GM23248 (cell line): ENCODE results near the gene EFNA2. TPM values are rescaled to one million over a fixed set of nuclear protein-coding genes. Genes with fewer than 3 reads are reported as not detected.

Experiments
- DNase-seq: peaks from one replicate; pipeline ENCODE4 v3.0.0-alpha.2; 2015
- H2AFZ ChIP-seq: fragments of 200-600 bp; sonication (generic); 2 replicates; pipeline ENCODE4 v1.6.1; 2016; ENCODE audit warnings: antibody characterized with exemption
- H3F3A ChIP-seq: fragments of 200-600 bp; sonication (generic); 2 replicates; pipeline ENCODE4 v1.6.1; 2016; ENCODE audit warnings: mild to moderate bottlenecking, antibody characterized with exemption, mixed run types; ENCODE audit not compliant: insufficient read depth
- H3K27ac ChIP-seq: fragments of 200-600 bp; sonication (generic); 2 replicates; pipeline ENCODE4 v1.5.1; 2016; ENCODE audit warnings: mild to moderate bottlenecking
- H3K27me3 ChIP-seq: fragments of 200-600 bp; sonication (generic); replicated peaks from 2 replicates; pipeline ENCODE4 v1.6.1; 2016; ENCODE audit warnings: mild to moderate bottlenecking; ENCODE audit not compliant: insufficient read depth
- H3K36me3 ChIP-seq: fragments of 200-600 bp; sonication (generic); 2 replicates; pipeline ENCODE4 v1.6.1; 2016; ENCODE audit warnings: low read depth, mild to moderate bottlenecking
- H3K4me1 ChIP-seq: fragments of 200-600 bp; sonication (generic); 2 replicates; pipeline ENCODE4 v1.6.1; 2016; ENCODE audit warnings: mild to moderate bottlenecking; ENCODE audit not compliant: insufficient read depth
- H3K4me2 ChIP-seq: fragments of 200-600 bp; sonication (generic); one replicate; pipeline ENCODE4 v1.6.1; 2016; ENCODE audit warnings: mild to moderate bottlenecking; ENCODE audit not compliant: unreplicated experiment
- H3K4me3 ChIP-seq: fragments of 200-600 bp; sonication (generic); 2 replicates; pipeline ENCODE4 v1.5.1; 2016; ENCODE audit warnings: mild to moderate bottlenecking
- H3K79me2 ChIP-seq: fragments of 200-600 bp; sonication (generic); 2 replicates; pipeline ENCODE4 v1.6.1; 2016; ENCODE audit warnings: mild to moderate bottlenecking; ENCODE audit not compliant: insufficient read depth
- H3K9ac ChIP-seq: fragments of 200-600 bp; sonication (generic); 2 replicates; pipeline ENCODE4 v1.6.1; 2016; ENCODE audit warnings: mild to moderate bottlenecking
- H3K9me2 ChIP-seq: fragments of 200-600 bp; sonication (generic); 2 replicates; pipeline ENCODE4 v1.6.1; 2016; ENCODE audit warnings: mixed run types, mild to moderate bottlenecking, moderate library complexity; ENCODE audit not compliant: insufficient read depth
- H3K9me3 ChIP-seq: fragments of 200-600 bp; sonication (generic); one replicate; pipeline ENCODE4 v1.6.1; 2017; ENCODE audit warnings: low read depth
- H4K20me1 ChIP-seq: fragments of 200-600 bp; sonication (generic); 2 replicates; pipeline ENCODE4 v1.6.0; 2016; ENCODE audit not compliant: insufficient read depth
- EZH2 ChIP-seq: fragments of 200-600 bp; sonication (generic); IDR thresholded peaks from 2 replicates; pipeline ENCODE4 v1.6.1; 2018; ENCODE audit warnings: antibody characterized with exemption, mild to moderate bottlenecking; ENCODE audit not compliant: insufficient read depth, poor library complexity, severe bottlenecking
- EZH2phosphoT487 ChIP-seq: fragments of 200-600 bp; sonication (generic); IDR thresholded peaks from 2 replicates; pipeline ENCODE4 v1.6.1; 2018; ENCODE audit warnings: antibody characterized with exemption, moderate library complexity, mild to moderate bottlenecking, low read depth; ENCODE audit not compliant: insufficient read depth
- WGBS, 2 experiments: methylation state at CpG; one replicate each; pipeline ENCODE4 v1.1.6; 2015 to 2017; ENCODE audit warnings: low lambda C conversion rate in 2 of 2, low coverage in 1 of 2; ENCODE audit errors: missing lambda C conversion rate in 2 of 2; 5-methylcytosine and 5-hydroxymethylcytosine counted together
- in situ Hi-C: fragments of 300-500 bp; cut with MboI; formaldehyde crosslinking; loops from 2 replicates; pipeline ENCODE4 v1.15.0; 2020
- polyA plus RNA-seq: library from polyadenylated mRNA; unstranded; fragments of >200 nt; fragmentation: Nextera tagmentation; extraction: Ambion mirVana; gene quantifications from 2 replicates; pipeline ENCODE4 v1.2.1, GENCODE V29; 2016
- total RNA-seq: library from RNA; depleted of rRNA; stranded (reverse); fragments of >200 nt; shearing (Covaris generic); gene quantifications from 2 replicates; pipeline ENCODE4 v1.2.3, GENCODE V29; 2014; rRNA removed

Gene EFNA2
- not detected in 2 replicates for total RNA-seq
- polyA plus RNA-seq, result not detected in 2 replicates

- no peak for DNase-seq
- no peaks in the 10 kb centered on the region for H3K36me3 ChIP-seq
- TF ChIP-seq EZH2 (no peak), EZH2phosphoT487 (no peak)
- H3K9ac ChIP-seq, result no peak within 1 kb of the TSS
- no peak within 1 kb of the TSS for H3K27ac ChIP-seq
- whole genome bisulfite sequencing, 2 experiments, result 2 to 5% methylated on average over 12 to 47 of the region's 113 CpGs
- in situ Hi-C loops, result no loop called here
- H3K79me2 ChIP-seq, result no peaks in the 10 kb centered on the region
- no peaks in the 10 kb centered on the region for H3K9me3 ChIP-seq
- H3K4me1 ChIP-seq, result no peaks in the 10 kb centered on the region
- H4K20me1 ChIP-seq, result no peaks in the 10 kb centered on the region
- no peaks in the 10 kb centered on the region for H3K9me2 ChIP-seq
- H3K4me2 ChIP-seq, result no peak within 1 kb of the TSS
- no peak within 1 kb of the TSS for H3K4me3 ChIP-seq
- no peaks in the 10 kb centered on the region for H3F3A ChIP-seq
- peaks cover 38% of the 10 kb centered on the region for H3K27me3 ChIP-seq
- no peak within 1 kb of the TSS for H2AFZ ChIP-seq
Measured at GRCh38 chr19:1285737-1286360, at the start of gene EFNA2. TSS of gene EFNA2 (plus strand) at chr19:1285873. CDS start at chr19:1286169, 296 bp downstream.

- no peaks in the 10 kb centered on the region for H3K27me3 ChIP-seq
- 21 to 41% methylated on average over 11 to 22 of the region's 42 CpGs for WGBS, 2 experiments
- peak overlapping the region; percentile 78 for H3K4me3 ChIP-seq
- H3K9me2 ChIP-seq, result no peaks in the 10 kb centered on the region
- H3K4me1 ChIP-seq, result peaks cover 13% of the 10 kb centered on the region
- H3K79me2 ChIP-seq, result 0 out of 2 replicates have a peak, but pooled peaks cover 4% of the 10 kb centered on the region
- H3K27ac ChIP-seq, result no peak overlapping the region
- peaks cover 21% of the 10 kb centered on the region for H3F3A ChIP-seq
- in situ Hi-C loops, result no loop called here
- H3K36me3 ChIP-seq, result no peaks in the 10 kb centered on the region
- no peak overlapping the region for H2AFZ ChIP-seq
- H3K4me2 ChIP-seq, result peak overlapping the region; percentile 74
- TF ChIP-seq EZH2phosphoT487 (no peak), EZH2 (no peak)
- H4K20me1 ChIP-seq, result no peaks in the 10 kb centered on the region
- H3K9me3 ChIP-seq, result no peaks in the 10 kb centered on the region
- H3K9ac ChIP-seq, result peak overlapping the region; percentile 76
- peak; percentile 49 for DNase-seq
Measured at GRCh38 chr19:1236576-1236975, 49.1 kb upstream of the EFNA2 start.

DNA sequence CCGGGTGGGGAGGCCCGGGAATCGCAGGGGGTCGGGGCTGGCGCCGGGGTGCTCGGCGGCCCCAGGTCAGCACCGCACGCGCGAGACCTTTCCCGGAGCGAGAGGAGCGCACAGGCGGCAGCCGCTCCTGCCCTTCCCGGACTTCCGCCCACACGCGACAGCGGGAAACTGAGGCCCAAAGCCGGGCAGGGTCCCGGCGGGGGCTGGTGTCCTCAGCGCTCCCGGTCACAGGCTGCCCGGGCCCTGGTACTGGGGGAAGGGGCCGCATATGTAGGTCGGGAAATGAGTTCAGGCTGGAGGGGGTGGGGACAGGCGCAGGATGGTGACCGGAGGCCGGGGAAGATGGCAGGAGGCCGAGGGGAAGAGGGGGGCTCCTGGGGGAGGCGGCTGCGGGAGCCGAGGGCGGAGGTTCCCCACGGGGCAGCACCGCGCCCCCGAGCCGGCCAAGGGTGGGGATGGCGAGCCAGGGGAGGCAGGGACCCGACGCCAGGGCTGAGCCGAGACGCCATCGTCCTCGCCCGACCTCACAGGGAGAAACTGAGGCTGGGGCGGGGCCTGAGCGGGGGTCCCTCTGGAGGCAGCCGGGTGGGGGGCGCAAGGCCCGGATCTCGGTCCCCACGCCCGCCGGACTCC lies 48.5 kb upstream of the EFNA2 start:
- H3K9me3 ChIP-seq, result no peaks in the 10 kb centered on the region
- H3K79me2 ChIP-seq, result peaks cover 9% of the 10 kb centered on the region
- DNase-seq, result peak; percentile 62
- no peak for TF ChIP-seq EZH2phosphoT487
- no peak for TF ChIP-seq EZH2
- no peaks in the 10 kb centered on the region for H4K20me1 ChIP-seq
- in situ Hi-C loops, result no loop called here
- H3K9me2 ChIP-seq, result no peaks in the 10 kb centered on the region
- WGBS, 2 experiments, result 1% methylated on average over 18 to 56 of the region's 60 CpGs
- peak overlapping the region; percentile 70 for H2AFZ ChIP-seq
- no peaks in the 10 kb centered on the region for H3K36me3 ChIP-seq
- H3F3A ChIP-seq, result peaks cover 21% of the 10 kb centered on the region
- peaks cover 13% of the 10 kb centered on the region for H3K4me1 ChIP-seq
- peak overlapping the region; percentile 74 for H3K4me2 ChIP-seq
- H3K9ac ChIP-seq, result peak overlapping the region; percentile 76
- no peaks in the 10 kb centered on the region for H3K27me3 ChIP-seq
- no peak overlapping the region for H3K27ac ChIP-seq
- H3K4me3 ChIP-seq, result peak overlapping the region; percentile 78

- WGBS, 2 experiments, result 0 to 1% methylated on average over 11 to 28 of the region's 87 CpGs
- peaks cover 17% of the 10 kb centered on the region for H3F3A ChIP-seq
Measured at GRCh38 chr19:1237754-1238368, 47.8 kb upstream of the EFNA2 start, which contains the start of gene CBARP. TSS of gene CBARP (minus strand) at chr19:1238005. CDS start at chr19:1236100, 1,905 bp downstream.

More at GRCh38 chr19:1237754-1238368, 47.8 kb upstream of the EFNA2 start, which contains the start of gene CBARP:
- H3K4me1 ChIP-seq, result peaks cover 17% of the 10 kb centered on the region
- H3K27ac ChIP-seq, result no peak within 1 kb of the TSS
- in situ Hi-C loops, result no loop called here
- H2AFZ ChIP-seq, result peak within 1 kb of the TSS; percentile 70
- H3K36me3 ChIP-seq, result no peaks in the 10 kb centered on the region
- peak within 1 kb of the TSS; percentile 76 for H3K9ac ChIP-seq
- no peaks in the 10 kb centered on the region for H3K9me2 ChIP-seq
- peaks cover 16% of the 10 kb centered on the region for H3K79me2 ChIP-seq
- no peaks in the 10 kb centered on the region for H3K27me3 ChIP-seq
- peak within 1 kb of the TSS; percentile 78 for H3K4me3 ChIP-seq
- no peak for TF ChIP-seq EZH2
- H3K4me2 ChIP-seq, result peak within 1 kb of the TSS; percentile 74
- no peaks in the 10 kb centered on the region for H3K9me3 ChIP-seq
- no peaks in the 10 kb centered on the region for H4K20me1 ChIP-seq
- peak; percentile 71 for DNase-seq
